ENCODE measurements around the gene DNAJC13. TPM values are rescaled to one million over a fixed set of nuclear protein-coding genes. Genes with fewer than 3 reads are reported as not detected.

Gene DNAJC13
- total and polyA plus RNA-seq, 2 donors (not counting 3 experiments of a cell fraction or from before 2014, with no cell fraction given): 14.3 to 71.7 TPM

- dilution Hi-C loops (cut with MboI; ENCODE audit: extremely low pct_ligation_motif_present, low sequenced_read_pairs) (loop anchor here (25.0 kb wide), 1 partner anchor 93 kb away; no protein-coding TSS in a partner anchor), intact Hi-C loops (cut with micrococcal nuclease) (no loop called here)
- H3K36me3 ChIP-seq (ENCODE audit: control insufficient read depth in 2 of 2, extremely low read depth in 1 of 2, insufficient read depth in 2 of 2, low read length in 2 of 2): peaks cover 0 to 6% of the 10 kb centered on the region in 2 experiments
- CTCF ChIA-PET: interaction anchor here (1.5 to 2.5 kb wide), 2 partner anchors 79 to 98 kb away, joined by 5 to 28 read pairs; no protein-coding TSS in a partner anchor
- no peaks in the 10 kb centered on the region for H3K9me3 ChIP-seq (replicated peaks; ENCODE audit: control insufficient read depth, insufficient read depth, low read length)
- no peaks in the 10 kb centered on the region for H3K27me3 ChIP-seq (ENCODE audit: control insufficient read depth in 2 of 2, insufficient read depth in 2 of 2, low read length in 2 of 2)
- peaks cover 18% of the 10 kb centered on the region for H3K4me1 ChIP-seq (ENCODE audit: control insufficient read depth, extremely low read depth, insufficient read depth, low read length)
- H3K79me2 ChIP-seq (ENCODE audit: control insufficient read depth, insufficient read depth, low read length): no peaks in the 10 kb centered on the region
- H3K27ac ChIP-seq (ENCODE audit: insufficient read depth, low read depth, low read length): no peak overlapping the region
- no peak overlapping the region for H3K9ac ChIP-seq (replicated peaks; ENCODE audit: extremely low read depth, insufficient read depth, low read length)
- DNase-seq (ENCODE audit: low read depth, low spot score) (no peak), FAIRE-seq (no peak)
- TF ChIP-seq EZH2 (IDR thresholded peaks at IDR 0.05; ENCODE audit: borderline replicate concordance, low read depth, low read length, severe bottlenecking): no peak
- no peak for TF ChIP-seq POLR2AphosphoS5 (IDR thresholded peaks at IDR 0.05; ENCODE audit: insufficient read depth, low read depth, low read length)
- no peak for TF ChIP-seq CTCF (IDR thresholded peaks at IDR 0.05; ENCODE audit: extremely low read depth in 1 of 2, insufficient read depth in 1 of 2, low read depth in 1 of 2, low read length in 2 of 2)
- no peak for TF ChIP-seq JUN (IDR thresholded peaks at IDR 0.05; ENCODE audit: borderline replicate concordance, insufficient read depth, insufficient read length, low read depth)
- no peak for TF ChIP-seq GATA2 (IDR thresholded peaks at IDR 0.05; ENCODE audit: insufficient read depth, insufficient read length, low read depth, low read length)
- no peak for TF ChIP-seq MAX (IDR thresholded peaks at IDR 0.05; ENCODE audit: insufficient read depth, insufficient read length)
- no peak for TF ChIP-seq FOS (IDR thresholded peaks at IDR 0.05; ENCODE audit: borderline replicate concordance, insufficient read depth, low read length)
- BruUV-seq (replicated peaks): no TSS peak
- no peaks in the 10 kb centered on the region for H4K20me1 ChIP-seq (replicated peaks; ENCODE audit: control insufficient read depth, extremely low read depth, insufficient read depth, low read length)
- POLR2A ChIA-PET: no interaction called here
- no peaks in the 10 kb centered on the region for H3K9me1 ChIP-seq (replicated peaks; ENCODE audit: control insufficient read depth, extremely low read depth, insufficient read depth, low read length)
- H3K4me2 ChIP-seq (ENCODE audit: insufficient read depth, low read length): no peak overlapping the region
- H2AFZ ChIP-seq (ENCODE audit: low read depth, low read length): no peak overlapping the region
- H3K4me3 ChIP-seq (replicated peaks in 1 of 3; ENCODE audit: insufficient read depth in 1 of 3, low read depth in 1 of 3, low read length in 3 of 3): no peak overlapping the region
These were observed 126.8 kb downstream of the DNAJC13 start for GRCh38 chr3:132544130-132544529.
